Endothelial cell of umbilical vein (primary cell): ENCODE measurements around the gene SULT2B1. TPM values are rescaled to one million over a fixed set of nuclear protein-coding genes. Genes with fewer than 3 reads are reported as not detected.

Experiments
- Bru-seq: library from RNA; stranded (reverse); fragments of 400-500 nt; gene quantifications from one replicate; lab custom pipeline; 2021; lab: Mats Ljungman, UMichigan
- BruChase-seq, 2 experiments: library from RNA; stranded (reverse); fragments of 400-500 nt; gene quantifications; one replicate each; lab custom pipeline; 2021; lab: Mats Ljungman, UMichigan
- BruUV-seq: library from RNA; stranded (reverse); fragments of 400-500 nt; replicated peaks from 2 replicates; lab custom pipeline; 2021; lab: Mats Ljungman, UMichigan
- CTCF ChIA-PET: fragments of 300-600, 350-600 bp; sonication (Branson Sonifier 250); formaldehyde crosslinking; loops from one replicate; lab custom pipeline; 2021; ENCODE audit warnings: antibody characterized with exemption, inconsistent platforms; lab: Charles Lee
- POLR2A ChIA-PET: fragments of 300-600, 350-600 bp; sonication (Branson Sonifier 250); formaldehyde crosslinking; loops from one replicate; lab custom pipeline; 2021; ENCODE audit warnings: antibody characterized with exemption, inconsistent platforms; lab: Charles Lee
- DNase-seq: peaks from one replicate; pipeline ENCODE4 v3.0.0-alpha.2; 2011; ENCODE audit warnings: low read depth, low spot score
- FAIRE-seq: peaks from 2 replicates; lab custom pipeline; 2011; peaks lifted over from hg19 to GRCh38; lab: Jason Lieb, UNC
- H2AFZ ChIP-seq: 2 replicates; pipeline ENCODE4 v1.6.0; 2012; ENCODE audit warnings: low read depth, low read length, control low read depth, inconsistent platforms
- H3K27ac ChIP-seq: 2 replicates; pipeline ENCODE4 v1.5.1; 2011; ENCODE audit warnings: low read depth, mild to moderate bottlenecking, control low read depth, low read length, moderate library complexity; ENCODE audit not compliant: insufficient read depth
- H3K27me3 ChIP-seq, 2 experiments: 2 replicates each; pipeline versions ENCODE4 v1.6.0 to v1.6.1; 2011; ENCODE audit warnings: low read length in 2 of 2, mixed read lengths in 1 of 2; ENCODE audit not compliant: control insufficient read depth in 2 of 2, insufficient read depth in 2 of 2
- H3K36me3 ChIP-seq, 2 experiments: 2 replicates in 1 of 2; 3 replicates in 1 of 2; pipeline ENCODE4 v1.5.1; 2011; ENCODE audit warnings: low read length in 2 of 2, mild to moderate bottlenecking in 1 of 2, moderate library complexity in 1 of 2; ENCODE audit not compliant: control insufficient read depth in 2 of 2, insufficient read depth in 2 of 2; ENCODE audit errors: extremely low read depth in 1 of 2
- H3K4me1 ChIP-seq: 3 replicates; pipeline ENCODE4 v1.5.1; 2011; ENCODE audit warnings: mild to moderate bottlenecking, low read length; ENCODE audit not compliant: control insufficient read depth, insufficient read depth; ENCODE audit errors: extremely low read depth
- H3K4me2 ChIP-seq: 2 replicates; pipeline ENCODE4 v1.6.1; 2011; ENCODE audit warnings: low read length, control low read depth, mixed read lengths; ENCODE audit not compliant: insufficient read depth
- H3K4me3 ChIP-seq, 3 experiments: fragments of 200-600 bp in 1 of 3; sonication (generic), shearing (Covaris generic) in 1 of 3; replicated peaks in 1 of 3; 2 replicates each; pipeline ENCODE4 v1.5.1; 2011 to 2016; ENCODE audit warnings: control low read depth in 3 of 3, low read length in 3 of 3, mild to moderate bottlenecking in 2 of 3, inconsistent platforms in 1 of 3, low read depth in 1 of 3, moderate library complexity in 1 of 3; ENCODE audit not compliant: insufficient read depth in 1 of 3
- H3K79me2 ChIP-seq: 2 replicates; pipeline ENCODE4 v1.6.0; 2012; ENCODE audit warnings: low read length, inconsistent platforms; ENCODE audit not compliant: control insufficient read depth, insufficient read depth
- H3K9ac ChIP-seq: replicated peaks from 2 replicates; pipeline ENCODE3; 2011; ENCODE audit warnings: low read length, control low read depth; ENCODE audit not compliant: insufficient read depth; ENCODE audit errors: extremely low read depth
- H3K9me1 ChIP-seq: replicated peaks from 3 replicates; pipeline ENCODE4 v1.6.0; 2011; ENCODE audit warnings: mild to moderate bottlenecking, low read length; ENCODE audit not compliant: control insufficient read depth, insufficient read depth; ENCODE audit errors: extremely low read depth
- H3K9me3 ChIP-seq: replicated peaks from 2 replicates; pipeline ENCODE4 v1.5.1; 2012; ENCODE audit warnings: low read length, inconsistent platforms; ENCODE audit not compliant: control insufficient read depth, insufficient read depth
- H4K20me1 ChIP-seq: replicated peaks from 2 replicates; pipeline ENCODE3; 2011; ENCODE audit warnings: mild to moderate bottlenecking, low read length; ENCODE audit not compliant: control insufficient read depth, insufficient read depth; ENCODE audit errors: extremely low read depth
- EZH2 ChIP-seq: IDR thresholded peaks from 2 replicates; pipeline ENCODE4 v1.6.1; 2012; ENCODE audit warnings: borderline replicate concordance, low read depth, mild to moderate bottlenecking, moderate library complexity, low read length, inconsistent platforms; ENCODE audit not compliant: severe bottlenecking
- FOS ChIP-seq: IDR thresholded peaks from 2 replicates; pipeline ENCODE4 v1.6.1; 2011; ENCODE audit warnings: mild to moderate bottlenecking, low read length, moderate library complexity, borderline replicate concordance; ENCODE audit not compliant: insufficient read depth
- GATA2 ChIP-seq: IDR thresholded peaks from 2 replicates; pipeline ENCODE4 v1.7.0; 2011; ENCODE audit warnings: low read depth, mild to moderate bottlenecking, moderate library complexity, mixed read lengths, low read length; ENCODE audit not compliant: insufficient read length, insufficient read depth
- JUN ChIP-seq: IDR thresholded peaks from 2 replicates; pipeline ENCODE4 v1.6.1; 2011; ENCODE audit warnings: borderline replicate concordance, low read depth; ENCODE audit not compliant: insufficient read length, insufficient read depth
- MAX ChIP-seq: IDR thresholded peaks from 2 replicates; pipeline ENCODE4 v1.6.1; 2011; ENCODE audit not compliant: insufficient read depth, insufficient read length
- MYC ChIP-seq: IDR thresholded peaks from one replicate; pipeline ENCODE4 v1.6.1; 2011; ENCODE audit warnings: mild to moderate bottlenecking, low read depth, low read length
- POLR2A ChIP-seq: IDR thresholded peaks from 2 replicates; pipeline ENCODE4 v1.6.1; 2012; ENCODE audit warnings: low read depth, mild to moderate bottlenecking, control low read depth, low read length
- POLR2AphosphoS5 ChIP-seq: IDR thresholded peaks from 2 replicates; pipeline ENCODE4 v1.6.1; 2012; ENCODE audit warnings: low read depth, mild to moderate bottlenecking, control low read depth, low read length, moderate library complexity; ENCODE audit not compliant: insufficient read depth
- dilution Hi-C: fragments of 300-500 bp; cut with MboI; formaldehyde crosslinking; loops from one replicate; pipeline ENCODE4 v1.15.0; 2019; ENCODE audit warnings: low sequenced_read_pairs; ENCODE audit not compliant: extremely low pct_ligation_motif_present
- intact Hi-C: fragments of 100-400 bp; cut with micrococcal nuclease; formaldehyde crosslinking; loops from one replicate; pipeline ENCODE4 v1.10.0; 2022
- long read RNA-seq: library from polyadenylated mRNA; stranded (forward); transcript quantifications from one replicate; pipeline ENCODE4 v2.0.0, GENCODE V29; 2021
- polyA minus RNA-seq, 3 experiments: library from RNA; depleted of rRNA, polyadenylated mRNA; stranded (reverse); fragments of >200 nt; gene quantifications; 1 replicate in 1 of 3; 2 replicates in 2 of 3; pipeline ENCODE4 v1.2.3, GENCODE V29; 2011
- polyA plus RNA-seq, 4 experiments: library from polyadenylated mRNA; depleted of rRNA in 3 of 4; stranded (reverse) in 3 of 4; unstranded in 1 of 4; fragments of >200 nt; gene quantifications; 2 replicates each; pipeline versions ENCODE4 v1.2.1 to v1.2.3, GENCODE V29; 2011 to 2012; ENCODE audit warnings: missing spikeins in 1 of 4
- total RNA-seq: library from RNA; stranded (reverse); gene quantifications from 2 replicates; pipeline ENCODE4 v1.2.3, GENCODE V29; 2021
- TF ChIP-seq, protein P1 (sequence below), 2 donors: IDR thresholded peaks; 1 replicate in 1 of 2; 2 replicates in 1 of 2; pipeline ENCODE4 v1.5.1; 2011; ENCODE audit warnings: low read length in 2 of 2, mild to moderate bottlenecking in 2 of 2, moderate library complexity in 2 of 2, control low read depth in 1 of 2, inconsistent platforms in 1 of 2, low read depth in 1 of 2; ENCODE audit not compliant: insufficient read depth in 1 of 2; ENCODE audit errors: extremely low read depth in 1 of 2

Gene SULT2B1
- total RNA-seq (not detected in 2 replicates), polyA plus RNA-seq (not detected in 2 replicates), polyA minus RNA-seq (not detected in 2 replicates), Bru-seq, nascent RNA (percentile 2 among the genes with signal in this experiment), BruChase-seq, experiment 1, labeled RNA remaining after a 6-hour chase (percentile 8 among the genes with signal in this experiment), BruChase-seq, experiment 2, labeled RNA remaining after a 2-hour chase (percentile 2 among the genes with signal in this experiment)
- polyA plus RNA-seq (2011; cell fraction: cytosol; rRNA removed), result not detected in 2 replicates
- not detected in 2 replicates for polyA plus RNA-seq (2011; cell fraction: nucleus; rRNA removed)
- polyA plus RNA-seq (2012), result 0.19 and 0.20 TPM in 2 replicates
- not detected for polyA minus RNA-seq (2011; cell fraction: cytosol; rRNA and poly(A)+ RNA removed)
- polyA minus RNA-seq (2011; cell fraction: nucleus; rRNA and poly(A)+ RNA removed), result not detected in 2 replicates
- long read RNA-seq, result 0 reads

- intact Hi-C loops (no loop called here), dilution Hi-C loops (no loop called here)
- FAIRE-seq (no peak), DNase-seq (no peak)
- no peak within 1 kb of the TSS for H3K4me3 ChIP-seq
- ChIA-PET CTCF (interaction anchor here (0.6 kb wide), 1 partner anchor 46 kb away, joined by 3 read pairs; no protein-coding TSS in a partner anchor), POLR2A (no interaction called here)
- BruUV-seq, result no TSS peak
- peaks cover 5% of the 10 kb centered on the region for H3K4me1 ChIP-seq
- H2AFZ ChIP-seq, result no peak within 1 kb of the TSS
- H3K27ac ChIP-seq, result no peak within 1 kb of the TSS
- no peak within 1 kb of the TSS for H3K4me2 ChIP-seq
- no peak for TF ChIP-seq MAX
- no peak for TF ChIP-seq EZH2
- no peak for TF ChIP-seq JUN
- TF ChIP-seq POLR2AphosphoS5, result no peak
- TF ChIP-seq GATA2, result no peak
- no peak for TF ChIP-seq FOS
- no peak for TF ChIP-seq MYC
- TF ChIP-seq POLR2A, result no peak
- TF ChIP-seq, protein P1, sequence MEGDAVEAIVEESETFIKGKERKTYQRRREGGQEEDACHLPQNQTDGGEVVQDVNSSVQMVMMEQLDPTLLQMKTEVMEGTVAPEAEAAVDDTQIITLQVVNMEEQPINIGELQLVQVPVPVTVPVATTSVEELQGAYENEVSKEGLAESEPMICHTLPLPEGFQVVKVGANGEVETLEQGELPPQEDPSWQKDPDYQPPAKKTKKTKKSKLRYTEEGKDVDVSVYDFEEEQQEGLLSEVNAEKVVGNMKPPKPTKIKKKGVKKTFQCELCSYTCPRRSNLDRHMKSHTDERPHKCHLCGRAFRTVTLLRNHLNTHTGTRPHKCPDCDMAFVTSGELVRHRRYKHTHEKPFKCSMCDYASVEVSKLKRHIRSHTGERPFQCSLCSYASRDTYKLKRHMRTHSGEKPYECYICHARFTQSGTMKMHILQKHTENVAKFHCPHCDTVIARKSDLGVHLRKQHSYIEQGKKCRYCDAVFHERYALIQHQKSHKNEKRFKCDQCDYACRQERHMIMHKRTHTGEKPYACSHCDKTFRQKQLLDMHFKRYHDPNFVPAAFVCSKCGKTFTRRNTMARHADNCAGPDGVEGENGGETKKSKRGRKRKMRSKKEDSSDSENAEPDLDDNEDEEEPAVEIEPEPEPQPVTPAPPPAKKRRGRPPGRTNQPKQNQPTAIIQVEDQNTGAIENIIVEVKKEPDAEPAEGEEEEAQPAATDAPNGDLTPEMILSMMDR (IDR thresholded peaks at IDR 0.05; ENCODE audit: extremely low read depth in 1 of 2, insufficient read depth in 1 of 2, low read depth in 1 of 2, low read length in 2 of 2), result no peak
- no peak within 1 kb of the TSS for H3K9ac ChIP-seq
- no peaks in the 10 kb centered on the region for H3K9me1 ChIP-seq
- H3K27me3 ChIP-seq, result no peaks in the 10 kb centered on the region
- no peaks in the 10 kb centered on the region for H3K79me2 ChIP-seq
- H3K9me3 ChIP-seq, result no peaks in the 10 kb centered on the region
- no peaks in the 10 kb centered on the region for H4K20me1 ChIP-seq
- H3K36me3 ChIP-seq, result no peaks in the 10 kb centered on the region
Measured at GRCh38 chr19:48551437-48552302, at the start of gene SULT2B1. Gene SULT2B1, plus strand, starts transcription at chr19:48552172. Its CDS starts 81 bp downstream, at chr19:48552253.
